ENCODE measurements around the gene CSRP1.

DNA sequence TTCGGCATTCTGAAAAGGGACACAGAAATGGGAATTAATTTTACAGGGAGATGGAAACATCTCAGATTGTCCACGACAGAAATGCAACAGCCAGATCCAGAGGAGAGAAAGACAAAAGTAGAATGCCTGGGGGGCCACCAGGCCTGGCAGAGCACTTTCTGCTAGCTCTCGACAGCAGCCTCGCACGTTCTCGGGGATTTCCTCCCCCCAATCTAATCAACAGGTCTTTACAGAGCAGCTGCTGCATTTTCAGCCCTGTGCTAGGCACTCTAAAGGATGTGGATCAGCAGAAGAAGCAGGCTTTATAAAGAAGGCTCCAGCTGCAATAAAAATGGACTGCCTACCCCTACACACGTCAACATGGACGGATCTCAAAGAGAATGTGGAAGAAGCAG, 10.6 kb downstream of the CSRP1 start:
- TF ChIP-seq, protein P1, sequence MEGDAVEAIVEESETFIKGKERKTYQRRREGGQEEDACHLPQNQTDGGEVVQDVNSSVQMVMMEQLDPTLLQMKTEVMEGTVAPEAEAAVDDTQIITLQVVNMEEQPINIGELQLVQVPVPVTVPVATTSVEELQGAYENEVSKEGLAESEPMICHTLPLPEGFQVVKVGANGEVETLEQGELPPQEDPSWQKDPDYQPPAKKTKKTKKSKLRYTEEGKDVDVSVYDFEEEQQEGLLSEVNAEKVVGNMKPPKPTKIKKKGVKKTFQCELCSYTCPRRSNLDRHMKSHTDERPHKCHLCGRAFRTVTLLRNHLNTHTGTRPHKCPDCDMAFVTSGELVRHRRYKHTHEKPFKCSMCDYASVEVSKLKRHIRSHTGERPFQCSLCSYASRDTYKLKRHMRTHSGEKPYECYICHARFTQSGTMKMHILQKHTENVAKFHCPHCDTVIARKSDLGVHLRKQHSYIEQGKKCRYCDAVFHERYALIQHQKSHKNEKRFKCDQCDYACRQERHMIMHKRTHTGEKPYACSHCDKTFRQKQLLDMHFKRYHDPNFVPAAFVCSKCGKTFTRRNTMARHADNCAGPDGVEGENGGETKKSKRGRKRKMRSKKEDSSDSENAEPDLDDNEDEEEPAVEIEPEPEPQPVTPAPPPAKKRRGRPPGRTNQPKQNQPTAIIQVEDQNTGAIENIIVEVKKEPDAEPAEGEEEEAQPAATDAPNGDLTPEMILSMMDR (IDR thresholded peaks at IDR 0.05; ENCODE audit: insufficient read depth, low read length, poor library complexity, severe bottlenecking), result no peak
- no peak for TF ChIP-seq EZH2phosphoT487 (conservative IDR thresholded peaks at IDR 0.05; ENCODE audit: low read length)
